CD4-positive, alpha-beta T cell (primary cell): ENCODE measurements around the gene MRPS15. TPM values are rescaled to one million over a fixed set of nuclear protein-coding genes. Genes with fewer than 3 reads are reported as not detected.

Source experiments
- ATAC-seq: fragments of 200-7000 bp; cut with Tn5 transposase; one replicate; pipeline ENCODE4 v1.10.0; 2022; ENCODE audit warnings: mild to moderate bottlenecking; ENCODE audit not compliant: poor library complexity
- CTCF ChIA-PET: fragments of 350-600 bp; sonication (Branson Sonifier 250); formaldehyde crosslinking; loops from one replicate; lab custom pipeline; 2021; ENCODE audit warnings: antibody characterized with exemption, inconsistent platforms; lab: Charles Lee
- POLR2A ChIA-PET: fragments of 350-600 bp; sonication (Branson Sonifier 250); formaldehyde crosslinking; loops from one replicate; lab custom pipeline; 2021; ENCODE audit warnings: antibody characterized with exemption, inconsistent platforms; lab: Charles Lee
- DNase-seq, 14 experiments: peaks; one replicate each; pipeline ENCODE4 v3.0.0-alpha.2; 2013 to 2020; ENCODE audit warnings: mixed read lengths in 2 of 14
- H3K27ac ChIP-seq, 2 donors: one replicate each; pipeline versions ENCODE4 v1.5.1 to v1.7.0; 2013; ENCODE audit warnings: low read length in 2 of 2, low read depth in 1 of 2, mild to moderate bottlenecking in 1 of 2
- H3K27me3 ChIP-seq, 2 experiments: 1 replicate in 1 of 2; 2 replicates in 1 of 2; pipeline versions ENCODE4 v1.6.1 to v1.7.0; 2013; ENCODE audit warnings: low read length in 2 of 2, control low read depth in 1 of 2, mild to moderate bottlenecking in 1 of 2, moderate library complexity in 1 of 2; ENCODE audit not compliant: insufficient read depth in 2 of 2, control insufficient read depth in 1 of 2
- H3K36me3 ChIP-seq: one replicate; pipeline ENCODE4 v1.6.1; 2013; ENCODE audit warnings: low read length, control low read depth; ENCODE audit not compliant: insufficient read depth
- H3K4me1 ChIP-seq: one replicate; pipeline ENCODE4 v1.6.1; 2013; ENCODE audit warnings: low read length, control low read depth; ENCODE audit not compliant: insufficient read depth
- H3K4me3 ChIP-seq: one replicate; pipeline ENCODE4 v1.5.1; 2013; ENCODE audit warnings: mild to moderate bottlenecking, low read length, moderate library complexity
- H3K9me3 ChIP-seq, 2 experiments: 1 replicate in 1 of 2; 2 replicates in 1 of 2; pipeline versions ENCODE4 v1.6.1 to v1.7.0; 2013; ENCODE audit warnings: low read length in 2 of 2, mild to moderate bottlenecking in 2 of 2, control low read depth in 1 of 2, moderate library complexity in 1 of 2; ENCODE audit not compliant: control insufficient read depth in 1 of 2, insufficient read depth in 1 of 2
- H3K27ac Mint-ChIP-seq: one replicate; pipeline ENCODE4 v1.8.0; 2020; ENCODE audit warnings: mixed read lengths
- H3K27me3 Mint-ChIP-seq: one replicate; pipeline ENCODE4 v1.8.0; 2021; ENCODE audit warnings: mixed read lengths
- H3K36me3 Mint-ChIP-seq: one replicate; pipeline ENCODE4 v1.8.0; 2021; ENCODE audit warnings: low read depth, mixed read lengths
- H3K4me1 Mint-ChIP-seq: one replicate; pipeline ENCODE4 v1.8.0; 2021; ENCODE audit warnings: low read depth, mixed read lengths
- H3K4me3 Mint-ChIP-seq: one replicate; pipeline ENCODE4 v1.8.0; 2020; ENCODE audit warnings: mild to moderate bottlenecking, mixed read lengths
- H3K9me3 Mint-ChIP-seq: one replicate; pipeline ENCODE4 v1.8.0; 2020; ENCODE audit warnings: mixed read lengths
- CTCF ChIP-seq: fragments of 200-600 bp; IDR thresholded peaks from one replicate; pipeline ENCODE4 v1.8.0; 2022; ENCODE audit warnings: antibody characterized with exemption, mild to moderate bottlenecking
- intact Hi-C, 2 experiments: fragments of 100-400 bp; cut with DNase I in 1 of 2; cut with micrococcal nuclease in 1 of 2; formaldehyde crosslinking; loops; one replicate each; pipeline versions ENCODE4 v1.15.1 to v1.9.0; 2023 to 2025; cut with DNase I, micrococcal nuclease
- total RNA-seq, 174 experiments: library from RNA in 2 of 174; stranded (reverse) in 2 of 174; gene quantifications; one replicate each; pipeline ENCODE4 v1.2.3 and lab custom pipeline; 2021 to 2026

MRPS15 gene
- total RNA-seq, 2 experiments from 2014 or later, result 35.4 to 36.4 TPM

GRCh38 chr1:36438715-36439114 is 25.5 kb downstream of the MRPS15 start:
- Histone ChIP-seq H3K9me3 (no peaks in the 10 kb centered on the region), H3K36me3 (no peaks in the 10 kb centered on the region), H3K4me3 (no peak overlapping the region), H3K27me3 (no peaks in the 10 kb centered on the region), H3K27ac (no peak overlapping the region), H3K4me1 (no peaks in the 10 kb centered on the region)
- Mint-ChIP-seq H3K36me3 (no peaks in the 10 kb centered on the region), H3K4me1 (no peaks in the 10 kb centered on the region), H3K9me3 (no peaks in the 10 kb centered on the region), H3K27ac (no peak overlapping the region), H3K4me3 (no peak overlapping the region), H3K27me3 (no peaks in the 10 kb centered on the region)
- ATAC-seq (no peak), DNase-seq (no peak)
- CTCF ChIA-PET, result no interaction called here
- POLR2A ChIA-PET, result no interaction called here
- intact Hi-C loops, result no loop called here
- no peak for TF ChIP-seq CTCF

- intact Hi-C loops, result no loop called here
- Histone ChIP-seq H3K27ac (no peak overlapping the region), H3K27me3 (no peaks in the 10 kb centered on the region), H3K36me3 (no peaks in the 10 kb centered on the region), H3K4me3 (no peak overlapping the region), H3K9me3 (no peaks in the 10 kb centered on the region), H3K4me1 (no peaks in the 10 kb centered on the region)
- ATAC-seq (no peak), DNase-seq (no peak)
- TF ChIP-seq CTCF, result no peak
- no peak overlapping the region for H3K4me3 Mint-ChIP-seq
- no peaks in the 10 kb centered on the region for H3K9me3 Mint-ChIP-seq
- no peaks in the 10 kb centered on the region for H3K27me3 Mint-ChIP-seq
- H3K36me3 Mint-ChIP-seq, result no peaks in the 10 kb centered on the region
- no peaks in the 10 kb centered on the region for H3K4me1 Mint-ChIP-seq
- no peak overlapping the region for H3K27ac Mint-ChIP-seq
- CTCF ChIA-PET, result interaction anchor here (1.5 kb wide), 1 partner anchor 94 kb away, joined by 4 read pairs; no protein-coding TSS in a partner anchor
- POLR2A ChIA-PET, result no interaction called here
Observed at GRCh38 chr1:36436821-36437220, 27.4 kb downstream of the MRPS15 start.

- H3K9me3 Mint-ChIP-seq, result no peaks in the 10 kb centered on the region
- no peaks in the 10 kb centered on the region for H3K36me3 ChIP-seq
- no peaks in the 10 kb centered on the region for H3K36me3 Mint-ChIP-seq
- no peak for TF ChIP-seq CTCF
- ChIA-PET CTCF (no interaction called here), POLR2A (no interaction called here)
- H3K4me3 Mint-ChIP-seq, result no peak overlapping the region
- no peaks in the 10 kb centered on the region for H3K4me1 Mint-ChIP-seq
- H3K27me3 ChIP-seq, result no peaks in the 10 kb centered on the region
- H3K27ac ChIP-seq, result no peak overlapping the region
- H3K4me3 ChIP-seq, result no peak overlapping the region
- H3K27me3 Mint-ChIP-seq, result no peaks in the 10 kb centered on the region
- no peak for DNase-seq
- H3K4me1 ChIP-seq, result no peaks in the 10 kb centered on the region
- intact Hi-C loops, result no loop called here
- no peak overlapping the region for H3K27ac Mint-ChIP-seq
- no peaks in the 10 kb centered on the region for H3K9me3 ChIP-seq
- ATAC-seq, result no peak
Observed at GRCh38 chr1:36433102-36433501, 31.1 kb downstream of the MRPS15 start.
